ENCODE data around the gene DSCAML1.

Gene DSCAML1

GRCh38 chr11:117752071-117752470, 44.9 kb downstream of the DSCAML1 start:
- no peak for DNase-seq

GRCh38 chr11:117750916-117751662, 45.9 kb downstream of the DSCAML1 start:
- DNase-seq, result no peak

GRCh38 chr11:117750357-117750756, 46.7 kb downstream of the DSCAML1 start:
- no peak for DNase-seq

GRCh38 chr11:117749541-117749910, 47.5 kb downstream of the DSCAML1 start:
- DNase-seq, result no peak

GRCh38 chr11:117748771-117749540, 48.1 kb downstream of the DSCAML1 start:
- no peak for DNase-seq

GRCh38 chr11:117747892-117748291, 49.1 kb downstream of the DSCAML1 start:
- no peak for DNase-seq

GRCh38 chr11:117745346-117745745, 51.7 kb downstream of the DSCAML1 start:
- no peak for DNase-seq

GRCh38 chr11:117744471-117745150, 52.4 kb downstream of the DSCAML1 start:
- DNase-seq, result no peak

- DNase-seq, result no peak
Measured at GRCh38 chr11:117743121-117743815, 53.7 kb downstream of the DSCAML1 start.

- no peak for DNase-seq
Measured at GRCh38 chr11:117738246-117738957, 58.6 kb downstream of the DSCAML1 start.

GRCh38 chr11:117735350-117735977, 61.6 kb downstream of the DSCAML1 start:
- no peak for DNase-seq

GRCh38 chr11:117734601-117735024, 62.4 kb downstream of the DSCAML1 start:
- no peak for DNase-seq

- no peak for DNase-seq
Measured at GRCh38 chr11:117733316-117733715, 63.7 kb downstream of the DSCAML1 start.

GRCh38 chr11:117731722-117732290, 65.2 kb downstream of the DSCAML1 start:
- no peak for DNase-seq

- no peak for DNase-seq
Measured at GRCh38 chr11:117730208-117730800, 66.7 kb downstream of the DSCAML1 start.

- no peak for DNase-seq
Measured at GRCh38 chr11:117725048-117725734, 71.8 kb downstream of the DSCAML1 start.

- DNase-seq, result no peak
Measured at GRCh38 chr11:117724621-117725020, 72.4 kb downstream of the DSCAML1 start.

GRCh38 chr11:117724104-117724503, 72.9 kb downstream of the DSCAML1 start:
- DNase-seq, result no peak

- DNase-seq, result no peak
Measured at GRCh38 chr11:117723277-117724024, 73.6 kb downstream of the DSCAML1 start.

- no peak for DNase-seq
Measured at GRCh38 chr11:117722082-117722481, 74.9 kb downstream of the DSCAML1 start.
